ENCODE data around the gene PARL.

DNA sequence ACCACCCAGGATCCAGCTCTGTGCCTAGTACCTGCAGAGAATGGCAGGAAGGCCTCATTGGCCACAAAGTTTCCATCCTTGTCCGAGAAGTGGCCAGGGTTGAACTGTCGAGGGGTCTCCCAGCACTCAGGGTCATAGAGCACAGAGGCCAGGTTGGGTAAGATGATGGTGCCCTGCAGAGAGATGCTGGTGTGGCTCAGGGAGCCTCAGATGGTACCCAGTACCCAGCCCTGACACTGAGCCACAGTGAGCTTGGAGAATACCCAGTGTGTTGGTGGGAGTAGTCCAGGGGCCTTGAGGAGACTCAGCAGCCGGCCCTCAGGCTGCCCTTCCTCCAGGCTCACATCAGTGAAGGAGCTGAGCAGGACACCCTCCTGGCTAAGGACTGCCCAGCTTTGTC is 11.5 kb upstream of the PARL start:
- TF ChIP-seq SPI1 (IDR thresholded peaks at IDR 0.05; ENCODE audit: low read depth, low read length) (no peak), TAF1 (IDR thresholded peaks at IDR 0.05; ENCODE audit: low read depth, low read length) (no peak)
